Measurements from ENCODE around the gene TSPAN12.
"Not testable (repeated sequence)": the region's sequence is repeated elsewhere in the genome, so short reads cannot be mapped to it uniquely, and the experiment has no call there.

DNA sequence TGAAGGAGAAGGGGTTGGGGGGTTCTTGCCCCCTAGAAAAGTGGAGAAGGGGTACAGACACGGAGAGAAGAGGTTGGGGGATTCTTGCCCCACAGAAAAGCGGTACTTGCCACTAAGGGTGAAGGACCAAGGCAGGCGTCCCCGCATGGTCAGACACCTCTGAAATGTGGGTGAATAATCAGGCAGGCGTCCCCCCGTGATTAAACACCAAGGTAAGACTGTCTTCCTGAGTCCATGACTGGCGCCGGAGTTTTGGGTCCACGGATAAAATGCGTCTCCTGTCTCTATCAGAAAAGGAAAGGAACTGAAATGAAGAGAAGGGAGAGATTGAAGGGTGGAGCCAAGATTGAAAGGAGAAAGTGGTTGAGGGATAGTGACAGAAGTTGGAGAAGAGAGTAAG, 76.0 kb downstream of the TSPAN12 start:
- TF ChIP-seq, protein P1, sequence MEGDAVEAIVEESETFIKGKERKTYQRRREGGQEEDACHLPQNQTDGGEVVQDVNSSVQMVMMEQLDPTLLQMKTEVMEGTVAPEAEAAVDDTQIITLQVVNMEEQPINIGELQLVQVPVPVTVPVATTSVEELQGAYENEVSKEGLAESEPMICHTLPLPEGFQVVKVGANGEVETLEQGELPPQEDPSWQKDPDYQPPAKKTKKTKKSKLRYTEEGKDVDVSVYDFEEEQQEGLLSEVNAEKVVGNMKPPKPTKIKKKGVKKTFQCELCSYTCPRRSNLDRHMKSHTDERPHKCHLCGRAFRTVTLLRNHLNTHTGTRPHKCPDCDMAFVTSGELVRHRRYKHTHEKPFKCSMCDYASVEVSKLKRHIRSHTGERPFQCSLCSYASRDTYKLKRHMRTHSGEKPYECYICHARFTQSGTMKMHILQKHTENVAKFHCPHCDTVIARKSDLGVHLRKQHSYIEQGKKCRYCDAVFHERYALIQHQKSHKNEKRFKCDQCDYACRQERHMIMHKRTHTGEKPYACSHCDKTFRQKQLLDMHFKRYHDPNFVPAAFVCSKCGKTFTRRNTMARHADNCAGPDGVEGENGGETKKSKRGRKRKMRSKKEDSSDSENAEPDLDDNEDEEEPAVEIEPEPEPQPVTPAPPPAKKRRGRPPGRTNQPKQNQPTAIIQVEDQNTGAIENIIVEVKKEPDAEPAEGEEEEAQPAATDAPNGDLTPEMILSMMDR (optimal IDR thresholded peaks at IDR 0.05 in 1 of 3, IDR thresholded peaks at IDR 0.05 in 1 of 3, conservative IDR thresholded peaks at IDR 0.05 in 1 of 3; ENCODE audit: extremely low read depth in 1 of 3, insufficient read depth in 2 of 3, low read length in 3 of 3), result not testable (repeated sequence)
- not testable (repeated sequence) for TF ChIP-seq EZH2 (IDR thresholded peaks at IDR 0.05; ENCODE audit: low read length)
